Measurements from ENCODE around the gene C11orf52. TPM values are rescaled to one million over a fixed set of nuclear protein-coding genes. Genes with fewer than 3 reads are reported as not detected.

C11orf52 gene
- total RNA-seq, 4 donors from 2014 or later = 5.0 to 6.9 TPM; not detected in 2

- 41 to 45% methylated on average over 5 of the region's 5 CpGs for WGBS, 2 donors
- Histone ChIP-seq H3K36me3 (peaks cover 0 to 34% (median 0%) of the 10 kb centered on the region in 3 donors), H3K27me3 (no peaks in the 10 kb centered on the region), H3K4me1 (peaks cover 0 to 15% (median 3%) of the 10 kb centered on the region in 4 donors), H3K27ac (peak overlapping the region; percentile 85 to 99 (median 94)), H3K9me3 (no peaks in the 10 kb centered on the region), H3K4me3 (peak overlapping the region; percentile 44 to 65 (median 57))
- no peak for TF ChIP-seq CTCF (IDR thresholded peaks at IDR 0.05)
- peak in 1 of 2 donors; percentile 43 for TF ChIP-seq EP300 (IDR thresholded peaks at IDR 0.05)
- DNase-seq (ENCODE audit: low spot score in 2 of 2) = no peak
Observed at GRCh38 chr11:111909378-111909777, 9.3 kb upstream of the C11orf52 start.

DNA sequence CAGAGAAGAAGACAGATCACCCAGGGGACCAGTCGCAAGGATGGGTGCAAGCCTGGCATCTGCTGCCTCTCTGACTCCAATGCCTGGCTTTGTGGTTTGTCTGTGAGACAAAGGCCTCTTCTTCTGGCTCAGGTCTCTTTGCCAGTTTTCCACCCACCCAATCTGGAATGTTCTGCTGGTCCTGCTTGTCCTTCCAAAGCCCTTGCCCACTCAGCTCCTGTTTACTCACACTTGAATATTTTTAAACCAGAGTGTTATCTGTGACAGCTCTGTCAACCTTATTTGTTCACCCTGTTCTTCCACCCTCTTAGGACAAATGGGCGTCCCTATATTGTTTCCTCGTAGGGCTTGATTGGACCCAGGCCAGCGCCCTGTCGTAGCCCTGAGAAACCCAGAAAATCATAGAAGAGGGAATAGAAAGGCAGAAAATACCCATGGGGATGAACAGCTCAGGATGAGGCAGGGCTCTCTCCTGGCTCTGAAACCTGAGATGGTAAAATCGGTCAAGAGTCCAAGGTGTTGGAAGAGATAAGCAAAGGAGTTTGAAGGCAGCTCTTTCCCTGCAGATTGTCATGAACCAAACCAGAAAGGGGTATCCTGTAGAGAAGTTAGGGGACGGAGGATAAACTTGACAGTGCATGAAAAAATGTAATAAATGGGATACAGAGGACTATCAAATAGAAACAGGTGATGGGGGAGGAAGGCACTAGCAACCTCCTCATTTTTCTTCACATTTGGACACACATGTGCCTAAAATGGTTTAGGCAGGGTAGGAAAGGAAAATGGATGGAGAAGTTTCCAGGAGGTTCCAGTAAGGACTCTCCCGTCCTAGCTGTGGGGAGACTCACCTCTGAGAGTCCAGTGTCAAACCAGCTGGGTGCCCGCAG, 7.8 kb upstream of the C11orf52 start:
- TF ChIP-seq EP300 (IDR thresholded peaks at IDR 0.05) (peak; percentile 74 to 95), CTCF (IDR thresholded peaks at IDR 0.05) (peak in 1 of 5 experiments; percentile 14), POLR2A (IDR thresholded peaks at IDR 0.05) (peak; percentile 16 to 71)
- peaks cover 0 to 34% (median 0%) of the 10 kb centered on the region in 3 donors for H3K36me3 ChIP-seq
- peak overlapping the region; percentile 44 to 65 (median 57) for H3K4me3 ChIP-seq
- no peak for DNase-seq (ENCODE audit: low spot score in 2 of 2)
- whole genome bisulfite sequencing, 2 donors = 27 to 34% methylated on average over 9 of the region's 9 CpGs
- peaks cover 0 to 25% (median 3%) of the 10 kb centered on the region in 4 donors for H3K4me1 ChIP-seq
- H3K9me3 ChIP-seq = no peaks in the 10 kb centered on the region
- peak overlapping the region; percentile 85 to 99 (median 94) for H3K27ac ChIP-seq
- H3K27me3 ChIP-seq = no peaks in the 10 kb centered on the region

DNA sequence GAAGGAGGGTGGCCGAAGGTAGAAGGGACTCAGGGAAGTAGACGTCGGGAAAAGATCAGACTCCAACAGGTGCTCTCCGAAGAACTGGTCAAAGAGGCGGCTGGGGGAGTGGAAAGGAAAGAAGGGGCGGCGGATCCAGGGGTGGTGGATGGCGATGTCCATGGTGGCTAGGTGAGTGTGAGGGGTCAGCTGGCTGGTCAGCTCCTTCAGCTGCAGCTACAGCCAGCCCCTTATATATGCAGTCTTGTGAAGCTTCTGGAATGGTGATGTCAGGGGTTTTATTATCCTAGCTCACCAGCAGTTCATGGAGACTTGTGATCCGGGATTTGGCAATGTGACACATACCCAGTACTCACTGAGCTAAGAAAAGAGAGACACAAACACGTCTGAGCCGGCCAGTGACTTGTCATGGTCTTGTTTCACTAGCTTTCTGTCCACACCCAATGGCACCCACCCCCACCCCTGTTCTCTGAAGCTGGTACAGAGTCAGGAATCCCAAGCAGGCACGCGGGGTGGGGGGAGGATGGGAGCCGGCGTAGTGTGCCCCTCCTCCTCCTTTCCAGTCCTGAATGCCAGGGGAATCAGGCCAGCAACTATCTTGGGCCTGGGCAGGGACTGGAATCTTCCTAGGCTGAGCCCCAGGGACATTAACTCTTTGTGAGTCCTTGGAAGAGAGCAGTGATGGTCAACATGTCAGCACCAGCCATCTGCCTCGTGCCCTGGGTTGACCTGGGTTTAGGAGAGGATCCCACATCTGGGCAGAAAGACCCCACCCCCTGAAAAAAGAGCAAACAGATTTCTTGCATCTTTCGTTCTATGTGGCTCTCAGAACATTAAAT, 6.9 kb upstream of the C11orf52 start, which contains the start of gene CRYAB:
Gene CRYAB, minus strand, starts transcription at position 208 of the 839 bp plus-strand sequence. Its CDS starts 46 bp downstream, at position 162.
- peak within 1 kb of the TSS; percentile 44 to 65 (median 57) for H3K4me3 ChIP-seq
- 22 to 27% methylated on average over 17 of the region's 17 CpGs for WGBS, 2 donors
- TF ChIP-seq EP300 (IDR thresholded peaks at IDR 0.05) = peak; percentile 81 to 98
- TF ChIP-seq POLR2A (IDR thresholded peaks at IDR 0.05) = peak; percentile 29 to 90
- peak in 1 of 5 experiments; percentile 22 for TF ChIP-seq CTCF (IDR thresholded peaks at IDR 0.05)
- H3K4me1 ChIP-seq = peaks cover 0 to 25% (median 3%) of the 10 kb centered on the region in 4 donors
- peaks cover 0 to 34% (median 0%) of the 10 kb centered on the region in 3 donors for H3K36me3 ChIP-seq
- H3K27me3 ChIP-seq = no peaks in the 10 kb centered on the region
- peak within 1 kb of the TSS; percentile 85 to 99 (median 94) for H3K27ac ChIP-seq
- peak; percentile 85 to 86 for DNase-seq (ENCODE audit: low spot score in 2 of 2)
- H3K9me3 ChIP-seq = no peaks in the 10 kb centered on the region

GRCh38 chr11:111912535-111912934, 6.2 kb upstream of the C11orf52 start, which contains the start of gene HSPB2:
TSS of gene HSPB2 (plus strand) at chr11:111912734. CDS start at chr11:111912830, 96 bp downstream.
- TF ChIP-seq CTCF (IDR thresholded peaks at IDR 0.05) (no peak), EP300 (IDR thresholded peaks at IDR 0.05) (no peak), POLR2A (IDR thresholded peaks at IDR 0.05) (no peak)
- Histone ChIP-seq H3K27me3 (no peaks in the 10 kb centered on the region), H3K27ac (peak within 1 kb of the TSS; percentile 85 to 99 (median 94)), H3K36me3 (peaks cover 0 to 31% (median 0%) of the 10 kb centered on the region in 3 donors), H3K9me3 (no peaks in the 10 kb centered on the region), H3K4me1 (peaks cover 0 to 25% (median 3%) of the 10 kb centered on the region in 4 donors), H3K4me3 (peak within 1 kb of the TSS; percentile 44 to 65 (median 57))
- WGBS, 2 donors = 0 to 4% methylated on average over 7 to 20 of the region's 26 CpGs
- no peak for DNase-seq (ENCODE audit: low spot score in 2 of 2)

Data from tibial nerve (tissue), 4 donors.